ENCODE data around the gene FAM237B. TPM values are rescaled to one million over a fixed set of nuclear protein-coding genes. Genes with fewer than 3 reads are reported as not detected.
"Not testable (repeated sequence)": the region's sequence is repeated elsewhere in the genome, so short reads cannot be mapped to it uniquely, and the experiment has no call there.

Gene FAM237B
- total RNA-seq (not detected), polyA plus RNA-seq (not detected)

DNA sequence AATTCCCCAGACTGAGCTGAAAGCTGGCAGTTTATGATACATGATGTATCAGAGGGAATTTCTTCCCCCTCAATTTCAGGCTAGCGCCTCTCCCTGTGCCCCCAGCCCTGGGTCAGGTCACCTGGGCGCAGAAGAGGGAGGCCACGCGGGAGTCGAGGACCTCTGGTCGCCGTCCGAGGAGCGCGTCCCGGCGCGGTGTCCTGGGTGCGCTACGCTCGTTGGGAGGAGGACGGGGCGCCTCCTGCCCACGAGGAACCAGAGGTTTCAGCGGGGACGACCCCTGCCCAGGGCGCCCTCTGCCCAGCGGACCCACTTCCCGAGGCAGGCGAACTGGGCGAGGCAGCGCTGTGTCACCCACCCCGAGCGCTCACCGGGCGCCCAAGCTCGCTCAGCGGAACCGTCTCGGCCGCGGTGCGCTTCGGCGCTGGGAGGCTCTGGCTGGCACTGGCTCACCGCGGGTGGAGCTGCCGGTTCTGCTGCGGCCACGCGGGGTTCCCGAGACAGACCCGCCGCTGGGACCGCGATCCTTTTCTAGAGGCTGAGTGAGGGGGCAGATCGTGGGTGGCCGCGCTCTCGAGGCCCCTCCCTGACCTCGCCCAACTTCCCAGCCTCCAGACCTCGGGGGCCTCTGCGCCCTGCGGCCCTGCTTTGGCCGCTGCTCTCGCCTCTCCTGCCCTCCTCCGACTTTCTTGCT lies at the start of gene FAM237B:
Gene FAM237B, minus strand, starts transcription at position 504 of the 694 bp plus-strand sequence. CDS start 1,556 bp downstream, outside the sequence.
- DNase-seq (ENCODE audit: extremely low spot score), result no peak
- H3K4me3 ChIP-seq (ENCODE audit: low read depth, low read length), result no peak within 1 kb of the TSS
- H3K36me3 ChIP-seq (ENCODE audit: insufficient read depth), result no peaks in the 10 kb centered on the region
- no peaks in the 10 kb centered on the region for H3K4me1 ChIP-seq (ENCODE audit: insufficient read depth)
- no peak within 1 kb of the TSS for H3K27ac ChIP-seq (ENCODE audit: low read depth)
- under 1% methylated on average over 62 of the region's 62 CpGs for WGBS

DNA sequence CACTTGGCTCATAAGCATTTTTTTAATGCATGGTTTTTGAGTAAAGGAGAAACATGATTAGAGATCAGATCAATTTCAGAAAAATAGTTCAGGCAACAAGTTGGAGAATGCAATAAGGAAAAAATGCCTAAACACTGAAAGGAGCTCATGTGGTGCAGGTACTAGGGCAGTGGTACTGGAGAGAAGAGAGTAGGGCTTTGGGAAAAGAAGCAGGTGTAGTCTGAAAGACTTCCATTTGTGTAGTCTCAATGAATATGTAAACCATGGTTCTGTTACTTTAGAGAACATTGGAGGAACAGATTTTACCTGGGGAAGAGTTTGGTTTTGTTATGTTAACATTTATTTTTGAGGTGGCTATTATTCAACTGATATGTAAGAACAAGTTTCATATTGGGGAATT lies 30.9 kb upstream of the FAM237B start:
- H3K27ac ChIP-seq (ENCODE audit: low read depth), result no peak overlapping the region
- peaks cover 3% of the 10 kb centered on the region for H3K36me3 ChIP-seq (ENCODE audit: insufficient read depth)
- H3K4me1 ChIP-seq (ENCODE audit: insufficient read depth), result peaks cover 2% of the 10 kb centered on the region
- DNase-seq (ENCODE audit: extremely low spot score), result no peak
- H3K4me3 ChIP-seq (ENCODE audit: low read depth, low read length), result no peak overlapping the region

DNA sequence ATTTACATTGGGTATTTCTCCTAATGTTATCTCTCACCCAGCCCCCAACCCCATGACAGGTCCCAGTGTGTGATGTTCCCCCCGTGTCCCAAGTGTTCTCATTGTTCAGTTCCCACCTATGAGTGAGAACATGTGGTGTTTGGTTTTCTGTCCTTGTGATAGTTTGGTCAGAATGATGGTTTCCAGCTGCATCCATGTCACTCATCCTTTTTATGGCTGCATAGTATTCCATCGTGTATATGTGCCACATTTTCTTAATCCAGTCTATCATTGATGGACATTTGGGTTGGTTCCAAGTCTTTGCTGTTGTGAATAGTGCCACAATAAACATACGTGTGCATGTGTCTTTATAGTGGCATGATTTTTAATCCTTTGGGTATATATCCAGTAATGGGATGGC lies 28.9 kb upstream of the FAM237B start:
- not testable (repeated sequence) for H3K27ac ChIP-seq (ENCODE audit: low read depth); H3K36me3 ChIP-seq (ENCODE audit: insufficient read depth); DNase-seq (ENCODE audit: extremely low spot score); H3K4me3 ChIP-seq (ENCODE audit: low read depth, low read length); H3K4me1 ChIP-seq (ENCODE audit: insufficient read depth)
- whole genome bisulfite sequencing, result 94% methylated on average over 3 of the region's 3 CpGs

GRCh38 chr7:90349305-90349704 lies 28.2 kb upstream of the FAM237B start:
- DNase-seq (ENCODE audit: extremely low spot score), result no peak
- H3K4me1 ChIP-seq (ENCODE audit: insufficient read depth), result peaks cover 2% of the 10 kb centered on the region
- peaks cover 3% of the 10 kb centered on the region for H3K36me3 ChIP-seq (ENCODE audit: insufficient read depth)
- H3K4me3 ChIP-seq (ENCODE audit: low read depth, low read length), result no peak overlapping the region
- H3K27ac ChIP-seq (ENCODE audit: low read depth), result no peak overlapping the region
- 79% methylated on average over 4 of the region's 4 CpGs for WGBS

DNA sequence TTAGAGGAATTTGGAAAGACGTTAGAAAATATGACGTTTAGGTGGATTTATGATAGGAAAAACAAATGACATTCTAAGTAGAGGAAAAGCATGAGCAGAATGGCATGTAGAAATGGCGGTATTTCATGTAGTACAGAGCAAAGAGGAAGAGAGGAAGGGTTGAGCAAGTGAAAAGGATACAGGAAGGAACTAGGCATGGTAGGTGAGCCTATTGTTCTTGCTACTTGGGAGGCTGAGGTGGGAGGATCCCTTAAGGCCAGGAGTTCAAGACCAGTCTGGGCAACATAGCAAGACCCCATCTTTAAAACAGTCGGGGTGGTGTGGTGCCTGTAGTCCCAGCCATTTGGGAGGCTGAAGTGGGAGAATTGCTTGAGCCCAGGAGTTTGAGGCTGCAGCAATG lies 26.7 kb upstream of the FAM237B start:
- Histone ChIP-seq H3K4me3 (ENCODE audit: low read depth, low read length) (no peak overlapping the region), H3K4me1 (ENCODE audit: insufficient read depth) (peaks cover 2% of the 10 kb centered on the region), H3K27ac (ENCODE audit: low read depth) (no peak overlapping the region), H3K36me3 (ENCODE audit: insufficient read depth) (no peaks in the 10 kb centered on the region)
- no peak for DNase-seq (ENCODE audit: extremely low spot score)
- WGBS, result 75% methylated on average over 4 of the region's 4 CpGs

GRCh38 chr7:90346336-90347125 lies 25.4 kb upstream of the FAM237B start, which contains the start of gene GTPBP10:
Gene GTPBP10, plus strand, starts transcription at chr7:90346716. Its CDS starts 26 bp downstream, at chr7:90346742.
- under 1% methylated on average over 37 of the region's 37 CpGs for WGBS
- Histone ChIP-seq H3K36me3 (ENCODE audit: insufficient read depth) (no peaks in the 10 kb centered on the region), H3K27ac (ENCODE audit: low read depth) (peak within 1 kb of the TSS; percentile 87), H3K4me3 (ENCODE audit: low read depth, low read length) (peak within 1 kb of the TSS; percentile 85), H3K4me1 (ENCODE audit: insufficient read depth) (peaks cover 2% of the 10 kb centered on the region)
- peak; percentile 88 for DNase-seq (ENCODE audit: extremely low spot score)

DNA sequence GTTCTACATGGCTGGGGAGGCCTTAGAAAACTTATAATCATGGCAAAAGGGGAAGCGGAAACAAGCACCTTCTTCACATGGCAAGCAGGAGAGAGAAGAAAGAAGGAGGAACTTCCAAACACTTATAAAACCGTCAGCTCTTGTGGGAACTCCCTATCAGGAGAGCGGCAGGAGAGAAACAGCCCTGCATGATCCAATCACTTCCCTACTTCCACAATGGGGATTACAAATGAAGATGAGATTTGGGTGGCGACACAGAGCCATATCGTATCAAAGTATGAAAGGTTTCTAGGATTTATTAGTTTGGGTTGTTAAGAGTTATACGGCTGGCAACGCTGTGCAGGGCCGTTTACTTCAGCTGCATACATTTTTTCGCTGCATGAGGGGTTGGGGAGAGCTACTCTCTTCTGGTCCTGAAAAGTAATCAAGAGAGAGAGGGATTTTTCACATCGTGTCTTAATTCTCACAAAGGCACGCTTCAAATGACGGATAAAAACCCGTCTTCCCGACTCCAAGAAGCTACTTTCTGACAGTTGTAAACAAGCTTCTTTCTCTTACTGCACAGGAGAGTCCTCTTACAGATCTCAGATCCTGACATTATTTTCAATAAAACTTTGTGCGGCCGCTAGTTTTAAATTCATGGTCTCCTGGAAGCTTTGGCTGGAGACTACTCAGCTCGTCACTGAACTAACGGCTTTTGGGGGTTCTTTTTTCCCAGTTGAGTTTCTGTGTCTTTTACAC lies 24.7 kb upstream of the FAM237B start:
- H3K4me3 ChIP-seq (ENCODE audit: low read depth, low read length), result peak overlapping the region; percentile 85
- DNase-seq (ENCODE audit: extremely low spot score), result peak; percentile 28
- WGBS, result 6% methylated on average over 18 of the region's 18 CpGs
- no peaks in the 10 kb centered on the region for H3K36me3 ChIP-seq (ENCODE audit: insufficient read depth)
- H3K27ac ChIP-seq (ENCODE audit: low read depth), result peak overlapping the region; percentile 46
- H3K4me1 ChIP-seq (ENCODE audit: insufficient read depth), result peaks cover 2% of the 10 kb centered on the region

GRCh38 chr7:90345016-90345415 lies 23.9 kb upstream of the FAM237B start:
- DNase-seq (ENCODE audit: extremely low spot score), result no peak
- Histone ChIP-seq H3K4me1 (ENCODE audit: insufficient read depth) (peaks cover 2% of the 10 kb centered on the region), H3K36me3 (ENCODE audit: insufficient read depth) (no peaks in the 10 kb centered on the region), H3K4me3 (ENCODE audit: low read depth, low read length) (no peak overlapping the region), H3K27ac (ENCODE audit: low read depth) (no peak overlapping the region)

GRCh38 chr7:90337106-90337505 lies 16.0 kb upstream of the FAM237B start:
- H3K4me1 ChIP-seq (ENCODE audit: insufficient read depth), result no peaks in the 10 kb centered on the region

DNA sequence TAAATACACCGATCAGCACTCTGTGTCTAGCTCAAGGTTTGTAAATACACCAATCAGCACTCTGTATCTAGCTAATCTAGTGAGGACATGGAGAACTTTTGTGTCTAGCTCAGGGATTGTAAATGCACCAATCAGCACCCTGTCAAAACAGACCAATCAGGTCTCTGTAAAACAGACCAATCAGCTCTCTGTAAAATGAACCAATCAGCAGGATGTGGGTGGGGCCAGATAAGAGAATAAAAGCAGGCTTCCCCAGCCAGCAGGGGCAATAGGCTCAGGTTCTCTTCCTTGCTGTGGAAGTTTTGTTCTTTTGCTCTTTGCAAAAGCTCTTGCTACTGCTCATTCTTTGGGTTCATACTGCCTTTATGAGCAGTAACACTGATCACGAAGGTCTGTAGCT lies 13.8 kb upstream of the FAM237B start:
- H3K4me3 ChIP-seq (ENCODE audit: low read depth, low read length); H3K27ac ChIP-seq (ENCODE audit: low read depth); H3K36me3 ChIP-seq (ENCODE audit: insufficient read depth); DNase-seq (ENCODE audit: extremely low spot score); H3K4me1 ChIP-seq (ENCODE audit: insufficient read depth): not testable (repeated sequence)
- 88% methylated on average over 2 of the region's 2 CpGs for WGBS

More at GRCh38 chr7:90337106-90337505, 16.0 kb upstream of the FAM237B start:
- H3K36me3 ChIP-seq (ENCODE audit: insufficient read depth), result no peaks in the 10 kb centered on the region
- DNase-seq (ENCODE audit: extremely low spot score), result no peak
- H3K4me3 ChIP-seq (ENCODE audit: low read depth, low read length), result no peak overlapping the region
- H3K27ac ChIP-seq (ENCODE audit: low read depth), result no peak overlapping the region

GRCh38 chr7:90334193-90334843 lies 13.2 kb upstream of the FAM237B start:
- no peak overlapping the region for H3K27ac ChIP-seq (ENCODE audit: low read depth)
- no peaks in the 10 kb centered on the region for H3K4me1 ChIP-seq (ENCODE audit: insufficient read depth)
- no peak overlapping the region for H3K4me3 ChIP-seq (ENCODE audit: low read depth, low read length)
- no peaks in the 10 kb centered on the region for H3K36me3 ChIP-seq (ENCODE audit: insufficient read depth)
- WGBS, result 92% methylated on average over 48 of the region's 48 CpGs
- no peak for DNase-seq (ENCODE audit: extremely low spot score)

- WGBS, result 4% methylated on average over 1 of the region's 1 CpG
- H3K36me3 ChIP-seq (ENCODE audit: insufficient read depth), result no peaks in the 10 kb centered on the region
- no peak for DNase-seq (ENCODE audit: extremely low spot score)
- H3K4me3 ChIP-seq (ENCODE audit: low read depth, low read length), result no peak overlapping the region
- no peak overlapping the region for H3K27ac ChIP-seq (ENCODE audit: low read depth)
- H3K4me1 ChIP-seq (ENCODE audit: insufficient read depth), result no peaks in the 10 kb centered on the region
Observed at GRCh38 chr7:90326500-90326899, 5.4 kb upstream of the FAM237B start.

DNA sequence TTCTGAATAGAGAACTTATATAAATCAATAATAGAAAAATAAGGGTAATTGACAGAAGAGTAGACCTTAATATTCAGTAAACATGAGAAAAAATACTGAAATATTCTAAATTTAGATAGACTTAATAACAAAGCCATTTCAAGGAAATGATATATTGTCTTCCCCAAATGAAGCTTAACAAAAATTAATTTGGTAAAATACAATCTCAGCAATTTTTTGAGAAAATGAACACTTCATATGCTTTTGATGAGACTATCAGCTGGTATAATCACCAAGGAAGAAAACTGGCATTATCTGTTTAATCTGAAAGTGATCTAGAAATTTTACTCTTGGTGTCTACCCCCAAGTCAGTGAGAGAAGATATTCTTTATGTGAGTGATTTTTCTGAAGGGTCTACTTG lies 1.7 kb upstream of the FAM237B start:
- Histone ChIP-seq H3K4me1 (ENCODE audit: insufficient read depth) (no peaks in the 10 kb centered on the region), H3K36me3 (ENCODE audit: insufficient read depth) (no peaks in the 10 kb centered on the region), H3K27ac (ENCODE audit: low read depth) (no peak overlapping the region), H3K4me3 (ENCODE audit: low read depth, low read length) (no peak overlapping the region)
- DNase-seq (ENCODE audit: extremely low spot score), result no peak
